Measurements from ENCODE around the gene ANAPC7.
A peak's percentile ranks its signal among the peaks of the same experiment; 100 is the strongest.

ANAPC7 gene

GRCh38 chr12:110373425-110373824, 30.1 kb downstream of the ANAPC7 start:
- no peak for DNase-seq

GRCh38 chr12:110373025-110373424, 30.5 kb downstream of the ANAPC7 start:
- DNase-seq, result no peak

DNA sequence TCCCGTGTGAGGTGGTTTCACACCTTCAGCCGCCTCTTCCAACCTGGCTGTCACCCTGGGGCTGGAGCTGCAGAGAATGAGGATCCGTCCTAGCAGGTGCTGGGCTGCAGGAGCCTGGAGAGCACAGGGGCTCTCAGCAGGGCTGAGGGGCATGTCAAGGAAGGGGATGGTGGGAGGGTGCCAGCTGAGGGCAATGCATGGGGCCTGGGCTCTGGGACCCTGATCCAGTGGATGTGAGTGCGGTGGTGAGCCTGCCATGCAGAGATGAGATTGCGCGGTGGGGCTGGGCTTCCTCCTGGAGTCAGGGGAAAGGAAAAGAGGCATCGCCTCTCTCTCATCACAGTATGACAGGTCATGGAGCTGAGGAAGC, 31.5 kb downstream of the ANAPC7 start:
- no peak for DNase-seq

GRCh38 chr12:110371408-110372055, 32.0 kb downstream of the ANAPC7 start:
- no peak for DNase-seq

- DNase-seq, result no peak
Observed at GRCh38 chr12:110370732-110371231, 32.7 kb downstream of the ANAPC7 start.

GRCh38 chr12:110369992-110370391, 33.5 kb downstream of the ANAPC7 start:
- no peak for DNase-seq

DNA sequence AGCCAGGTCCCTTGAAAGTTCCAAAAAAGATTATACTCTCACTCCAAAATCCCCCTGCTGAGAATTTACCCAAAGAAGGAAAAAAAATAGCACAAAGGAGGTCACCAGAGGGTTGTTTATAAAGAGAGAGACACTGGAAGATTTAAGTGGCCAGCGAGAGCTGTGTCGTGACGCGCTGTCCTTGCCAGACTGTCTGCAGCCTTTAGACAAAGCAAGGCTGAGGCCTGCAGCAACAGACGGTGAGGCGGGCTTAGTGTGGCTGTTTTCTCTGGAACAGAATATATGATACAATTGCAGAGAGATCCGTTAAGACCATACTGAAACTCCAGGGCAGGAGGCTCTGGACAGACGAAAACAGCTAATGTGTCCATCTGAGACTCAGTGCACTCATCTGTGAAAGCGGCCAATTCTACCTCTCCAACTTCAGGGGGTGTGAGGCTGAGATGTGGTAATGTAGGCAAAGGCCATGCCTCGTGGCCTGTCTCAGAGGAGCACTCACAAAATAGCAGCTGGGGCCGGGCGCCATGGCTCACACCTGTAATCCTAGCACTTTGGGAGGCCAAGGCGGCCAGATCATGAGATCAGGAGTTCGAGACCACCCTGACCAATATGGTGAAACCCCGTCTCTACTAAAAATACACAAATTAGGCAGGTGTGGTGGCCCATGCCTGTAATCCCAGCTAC, 36.2 kb downstream of the ANAPC7 start:
- no peak for DNase-seq

- DNase-seq, result peak; percentile 43 to 75 (median 60)
Observed at GRCh38 chr12:110366321-110367142, 37.0 kb downstream of the ANAPC7 start.

- peak; percentile 68 to 87 (median 74) for DNase-seq
Observed at GRCh38 chr12:110365489-110366320, 37.8 kb downstream of the ANAPC7 start.

- DNase-seq, result peak; percentile 66 to 84 (median 80)
Observed at GRCh38 chr12:110361216-110361615, 42.3 kb downstream of the ANAPC7 start.

DNA sequence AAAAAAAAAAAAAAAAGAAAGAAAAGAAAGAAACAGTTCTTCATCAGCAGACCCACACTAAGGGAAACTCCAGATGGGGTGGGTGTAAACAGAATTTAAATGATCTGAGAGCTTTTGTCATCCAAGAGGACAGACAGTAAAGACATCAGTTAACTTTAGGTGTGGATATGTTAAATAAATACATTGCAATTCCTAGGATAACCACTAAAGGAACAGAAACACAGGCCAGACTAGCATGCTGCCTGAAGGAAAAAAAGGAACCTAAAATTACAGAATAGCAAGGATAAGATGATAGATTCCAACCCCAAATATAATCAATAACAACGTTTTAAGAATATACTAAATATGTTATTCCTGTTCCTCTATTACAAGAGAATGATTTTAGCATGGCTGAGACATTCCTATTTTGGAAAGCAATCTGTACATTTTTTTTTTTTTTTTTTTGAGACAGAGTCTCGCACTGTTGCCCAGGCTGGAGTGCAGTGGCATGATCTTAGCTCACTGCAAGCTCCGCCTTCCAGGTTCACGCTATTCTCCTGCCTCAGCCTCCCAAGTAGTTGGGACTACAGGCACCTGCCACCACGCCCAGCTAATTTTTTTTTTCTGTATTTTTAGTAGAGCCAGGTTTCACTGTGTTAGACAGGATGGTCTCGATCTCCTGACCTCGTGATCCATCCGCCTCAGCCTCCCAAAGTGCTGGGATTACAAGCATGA, 45.0 kb downstream of the ANAPC7 start:
- DNase-seq, result peak; percentile 41 to 72 (median 69)

- peak in 1 of 3 donors; percentile 35 for DNase-seq
Observed at GRCh38 chr12:110355073-110355472, 48.4 kb downstream of the ANAPC7 start.

DNA sequence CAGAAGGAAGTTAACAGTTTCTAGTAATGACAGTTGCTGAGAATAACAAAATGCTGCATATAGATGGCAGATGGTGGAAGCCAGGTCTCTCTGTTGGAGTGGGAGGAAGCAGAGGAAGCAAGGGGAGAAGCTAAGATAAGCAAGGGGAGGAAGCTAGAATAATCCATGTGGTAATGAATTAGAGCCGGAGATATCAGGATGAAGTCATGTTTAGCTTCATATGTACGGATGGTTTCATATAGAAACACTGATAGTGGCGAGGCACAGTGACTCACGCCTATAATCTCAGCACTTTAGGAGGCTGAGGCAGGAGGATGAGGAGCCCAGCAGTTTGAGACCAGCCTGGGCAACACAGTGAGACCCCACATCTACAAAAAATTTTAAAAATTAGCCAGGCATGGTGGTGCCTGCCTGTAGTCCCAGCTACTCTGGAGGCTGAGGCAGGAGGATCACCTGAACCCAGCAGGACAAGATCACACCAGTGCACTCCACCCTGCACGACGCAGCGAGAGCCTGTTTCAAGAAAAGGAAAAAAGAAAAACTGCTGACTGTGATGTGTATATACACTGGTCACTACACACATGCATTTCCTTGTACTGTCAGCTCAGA, 49.2 kb downstream of the ANAPC7 start:
- DNase-seq, result peak; percentile 34 to 48 (median 48)

GRCh38 chr12:110353211-110353965, 50.1 kb downstream of the ANAPC7 start:
- no peak for DNase-seq

GRCh38 chr12:110352401-110352800, 51.1 kb downstream of the ANAPC7 start:
- no peak for DNase-seq

DNA sequence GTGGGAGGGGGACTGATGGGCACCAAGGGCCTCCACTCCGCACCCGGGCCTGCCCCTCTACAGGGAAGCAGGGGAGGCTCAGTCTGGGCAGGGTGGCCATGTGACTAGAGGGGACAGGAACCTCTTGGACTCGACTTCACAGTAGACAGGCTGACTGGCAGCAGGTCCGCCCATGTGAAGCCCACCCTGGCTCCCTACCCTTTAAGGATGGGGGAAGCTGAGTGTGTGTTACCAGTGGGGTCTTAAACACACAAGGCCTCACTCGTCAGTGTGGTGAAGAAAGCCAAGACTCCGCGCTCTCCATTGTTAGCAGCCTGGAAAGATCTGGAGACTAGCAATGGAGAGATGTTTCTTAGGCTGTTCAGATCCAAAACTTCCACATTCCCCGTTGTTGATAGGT, 52.4 kb downstream of the ANAPC7 start:
- no peak for DNase-seq

DNA sequence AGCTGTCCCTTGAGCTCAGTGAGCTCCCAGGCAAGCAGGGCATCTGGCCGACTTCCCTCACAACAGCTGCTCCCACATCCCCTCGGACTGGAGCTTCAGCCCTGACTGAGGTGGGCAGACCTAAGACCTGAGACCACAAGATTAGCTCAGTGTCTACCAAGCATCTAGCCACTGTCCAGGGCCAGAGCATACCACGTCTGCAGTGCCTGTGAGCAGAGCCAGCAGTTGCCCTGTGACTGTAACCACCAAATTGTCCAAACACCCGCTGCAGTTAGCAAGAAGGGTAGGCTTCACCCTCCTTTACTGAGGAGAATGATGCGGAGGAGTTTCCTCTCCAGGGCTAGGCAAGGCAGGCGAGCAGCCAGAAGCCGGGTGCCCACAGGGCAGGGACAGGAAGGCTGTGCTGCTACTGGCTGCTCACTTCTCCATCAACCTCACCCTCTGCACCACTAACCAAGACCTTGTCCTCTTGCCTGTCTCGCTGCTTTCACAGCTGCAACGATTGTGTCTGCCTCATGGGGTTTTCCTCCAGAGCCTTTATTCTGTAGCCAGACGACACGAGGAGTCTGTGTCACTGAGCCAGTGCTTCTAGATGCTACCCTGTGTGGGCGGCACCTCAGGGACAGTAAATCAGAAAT, 53.9 kb downstream of the ANAPC7 start:
- peak; percentile 90 to 93 (median 92) for DNase-seq

GRCh38 chr12:110349096-110349495, 54.4 kb downstream of the ANAPC7 start:
- DNase-seq, result no peak

DNA sequence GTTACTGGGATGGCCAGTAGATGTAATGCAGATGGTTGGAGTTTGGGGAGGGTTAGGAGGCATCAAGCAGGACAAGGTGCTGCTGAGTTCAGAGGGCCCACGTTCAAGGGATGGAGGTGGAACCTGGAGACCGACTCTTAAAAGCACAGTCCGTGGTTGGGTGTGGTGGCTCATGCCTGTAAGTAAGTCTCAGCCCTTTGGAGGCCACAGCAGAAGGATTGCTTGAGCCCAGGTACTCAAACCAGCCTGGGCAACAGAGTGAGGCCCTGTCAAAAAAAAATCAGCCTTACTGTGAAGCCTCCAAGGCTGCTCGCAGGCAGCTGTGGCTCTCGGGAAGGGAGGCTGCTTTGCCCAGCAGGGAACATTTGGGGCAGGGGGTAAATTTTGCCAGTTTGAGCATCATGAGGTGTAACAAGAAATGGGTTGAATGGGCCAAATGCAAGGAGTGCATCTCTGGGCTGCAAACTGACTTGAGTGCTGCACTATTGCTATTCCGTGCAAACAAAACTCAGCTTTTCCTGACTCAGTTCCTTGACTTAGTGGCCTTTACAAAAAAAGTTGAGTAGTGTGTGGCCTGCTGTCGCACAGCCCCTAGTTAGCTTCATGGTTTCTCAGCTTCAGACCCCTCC, 55.0 kb downstream of the ANAPC7 start:
- DNase-seq, result no peak

GRCh38 chr12:110347767-110348166, 55.7 kb downstream of the ANAPC7 start:
- no peak for DNase-seq
